Measurements from ENCODE around the gene PGM1. TPM values are rescaled to one million over a fixed set of nuclear protein-coding genes. Genes with fewer than 3 reads are reported as not detected.

Gene PGM1
- total RNA-seq, 1 donor from 2014 or later, result 31.1 TPM

DNA sequence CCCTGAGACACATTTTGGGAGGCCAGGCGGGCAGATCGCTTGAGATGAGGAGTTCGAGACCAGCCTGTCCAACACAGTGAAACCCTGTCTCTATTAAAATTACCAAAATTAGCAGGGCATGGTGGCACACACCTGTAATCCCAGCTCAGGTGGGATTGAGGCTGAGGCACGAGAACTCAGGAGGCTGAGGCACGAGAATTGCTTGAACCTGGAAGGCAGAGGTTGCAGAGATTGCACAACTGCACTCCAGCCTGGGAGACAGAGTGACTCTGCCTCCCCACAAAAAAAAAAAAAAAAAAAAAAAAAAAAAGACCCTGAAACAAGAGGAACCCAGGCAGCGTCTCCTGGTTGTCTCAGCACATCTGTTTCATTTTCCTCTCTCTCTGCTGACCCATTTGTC lies 24.2 kb downstream of the PGM1 start:
- Mint-ChIP-seq H3K27ac (peak overlapping the region; percentile 51), H3K4me3 (ENCODE audit: low read depth) (no peak overlapping the region), H3K4me1 (ENCODE audit: low read depth) (peaks cover 19% of the 10 kb centered on the region), H3K36me3 (ENCODE audit: insufficient read depth) (no peaks in the 10 kb centered on the region), H3K27me3 (no peaks in the 10 kb centered on the region), H3K9me3 (ENCODE audit: low read depth) (no peaks in the 10 kb centered on the region)
- no peak for DNase-seq (ENCODE audit: low spot score, unreplicated experiment)
- TF ChIP-seq, protein P1, sequence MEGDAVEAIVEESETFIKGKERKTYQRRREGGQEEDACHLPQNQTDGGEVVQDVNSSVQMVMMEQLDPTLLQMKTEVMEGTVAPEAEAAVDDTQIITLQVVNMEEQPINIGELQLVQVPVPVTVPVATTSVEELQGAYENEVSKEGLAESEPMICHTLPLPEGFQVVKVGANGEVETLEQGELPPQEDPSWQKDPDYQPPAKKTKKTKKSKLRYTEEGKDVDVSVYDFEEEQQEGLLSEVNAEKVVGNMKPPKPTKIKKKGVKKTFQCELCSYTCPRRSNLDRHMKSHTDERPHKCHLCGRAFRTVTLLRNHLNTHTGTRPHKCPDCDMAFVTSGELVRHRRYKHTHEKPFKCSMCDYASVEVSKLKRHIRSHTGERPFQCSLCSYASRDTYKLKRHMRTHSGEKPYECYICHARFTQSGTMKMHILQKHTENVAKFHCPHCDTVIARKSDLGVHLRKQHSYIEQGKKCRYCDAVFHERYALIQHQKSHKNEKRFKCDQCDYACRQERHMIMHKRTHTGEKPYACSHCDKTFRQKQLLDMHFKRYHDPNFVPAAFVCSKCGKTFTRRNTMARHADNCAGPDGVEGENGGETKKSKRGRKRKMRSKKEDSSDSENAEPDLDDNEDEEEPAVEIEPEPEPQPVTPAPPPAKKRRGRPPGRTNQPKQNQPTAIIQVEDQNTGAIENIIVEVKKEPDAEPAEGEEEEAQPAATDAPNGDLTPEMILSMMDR (IDR thresholded peaks at IDR 0.05; ENCODE audit: unreplicated experiment), result no peak

DNA sequence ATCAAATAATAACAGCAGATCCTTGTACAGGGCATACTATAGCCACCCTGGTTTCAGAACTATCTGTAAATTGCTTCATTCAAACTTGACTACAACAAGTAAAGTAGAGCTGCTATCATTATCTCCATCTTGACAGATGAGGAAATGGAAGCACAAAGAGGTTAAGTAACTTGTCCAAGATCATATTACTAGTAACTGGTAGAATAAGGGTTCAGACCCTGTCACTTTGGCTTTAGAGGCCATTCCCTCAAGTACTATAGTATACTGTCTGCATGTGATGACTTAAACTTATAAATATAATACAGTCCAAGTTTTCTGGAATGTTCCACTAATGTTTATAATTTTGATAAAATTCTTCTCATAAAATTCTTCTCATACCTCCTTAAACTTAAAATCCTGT lies 24.8 kb downstream of the PGM1 start:
- Mint-ChIP-seq H3K4me3 (ENCODE audit: low read depth) (no peak overlapping the region), H3K4me1 (ENCODE audit: low read depth) (peaks cover 14% of the 10 kb centered on the region), H3K9me3 (ENCODE audit: low read depth) (no peaks in the 10 kb centered on the region), H3K27me3 (no peaks in the 10 kb centered on the region), H3K27ac (no peak overlapping the region), H3K36me3 (ENCODE audit: insufficient read depth) (no peaks in the 10 kb centered on the region)
- no peak for DNase-seq (ENCODE audit: low spot score, unreplicated experiment)
- TF ChIP-seq, protein P1 (IDR thresholded peaks at IDR 0.05; ENCODE audit: unreplicated experiment), result no peak

DNA sequence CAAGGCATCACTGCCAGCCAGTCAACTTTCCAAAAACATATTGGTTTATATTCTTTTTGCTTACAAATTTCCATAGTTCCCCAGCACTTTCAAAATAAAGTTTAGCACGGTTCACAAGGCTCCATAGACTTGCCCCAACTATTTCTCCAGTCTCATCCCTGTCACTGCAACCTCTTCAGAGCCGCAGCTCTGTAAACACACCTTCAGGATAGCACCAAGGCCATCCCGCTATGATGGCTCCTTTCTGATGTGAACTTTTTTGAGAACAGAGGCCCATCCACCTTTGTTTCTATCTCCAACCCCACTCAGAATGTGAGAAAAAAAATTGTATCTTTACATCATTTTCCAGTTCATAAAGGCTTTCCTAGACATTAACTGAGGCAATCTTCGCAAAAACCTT lies 26.3 kb downstream of the PGM1 start:
- H3K36me3 Mint-ChIP-seq (ENCODE audit: insufficient read depth), result no peaks in the 10 kb centered on the region
- TF ChIP-seq, protein P1 (IDR thresholded peaks at IDR 0.05; ENCODE audit: unreplicated experiment), result no peak
- no peaks in the 10 kb centered on the region for H3K27me3 Mint-ChIP-seq
- DNase-seq (ENCODE audit: low spot score, unreplicated experiment), result no peak
- no peak overlapping the region for H3K27ac Mint-ChIP-seq
- no peak overlapping the region for H3K4me3 Mint-ChIP-seq (ENCODE audit: low read depth)
- H3K4me1 Mint-ChIP-seq (ENCODE audit: low read depth), result peaks cover 23% of the 10 kb centered on the region
- H3K9me3 Mint-ChIP-seq (ENCODE audit: low read depth), result no peaks in the 10 kb centered on the region

DNA sequence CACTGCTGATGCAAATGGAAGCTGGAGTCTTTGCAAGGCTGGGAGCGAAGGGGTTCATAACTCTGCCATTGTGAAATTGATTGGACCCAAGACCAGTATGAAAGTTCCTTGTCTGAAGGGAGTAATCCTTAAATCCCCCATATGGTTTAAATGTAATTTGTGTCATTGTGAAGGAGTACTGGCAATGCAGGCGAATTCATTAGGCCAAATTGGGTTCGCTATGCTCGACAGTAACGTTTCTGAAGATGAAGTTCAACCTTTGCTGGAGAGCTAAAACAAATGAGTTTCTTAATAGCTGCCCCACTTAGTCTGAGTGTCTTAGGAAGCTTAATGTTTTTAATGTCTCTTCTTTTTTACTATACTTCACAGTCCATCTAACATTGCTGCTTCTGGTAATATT lies 27.5 kb downstream of the PGM1 start:
- TF ChIP-seq, protein P1 (IDR thresholded peaks at IDR 0.05; ENCODE audit: unreplicated experiment), result no peak
- no peak overlapping the region for H3K4me3 Mint-ChIP-seq (ENCODE audit: low read depth)
- H3K27ac Mint-ChIP-seq, result no peak overlapping the region
- no peak for DNase-seq (ENCODE audit: low spot score, unreplicated experiment)
- H3K4me1 Mint-ChIP-seq (ENCODE audit: low read depth), result peaks cover 29% of the 10 kb centered on the region
- no peaks in the 10 kb centered on the region for H3K9me3 Mint-ChIP-seq (ENCODE audit: low read depth)
- H3K27me3 Mint-ChIP-seq, result no peaks in the 10 kb centered on the region
- H3K36me3 Mint-ChIP-seq (ENCODE audit: insufficient read depth), result no peaks in the 10 kb centered on the region

DNA sequence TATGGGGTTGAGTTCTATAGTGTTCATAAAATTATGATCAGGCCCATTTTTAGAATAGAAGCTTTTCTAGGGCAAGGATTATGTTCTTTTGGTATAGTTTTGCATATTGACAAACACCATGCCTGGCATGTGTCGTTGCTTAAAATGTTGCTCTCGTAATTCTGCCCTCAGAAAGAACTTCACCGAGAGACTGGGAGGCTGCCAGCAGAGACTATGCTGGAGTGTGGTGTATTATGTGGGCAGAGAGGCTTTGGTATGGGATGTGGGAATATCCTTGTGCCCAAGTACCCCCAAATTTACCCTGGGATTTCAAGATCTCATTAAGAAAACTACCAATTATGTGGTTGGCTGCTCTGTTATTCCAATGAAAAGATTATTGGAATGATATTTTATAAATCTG lies 27.9 kb downstream of the PGM1 start:
- Mint-ChIP-seq H3K27ac (no peak overlapping the region), H3K36me3 (ENCODE audit: insufficient read depth) (no peaks in the 10 kb centered on the region), H3K4me3 (ENCODE audit: low read depth) (no peak overlapping the region), H3K4me1 (ENCODE audit: low read depth) (peaks cover 30% of the 10 kb centered on the region), H3K27me3 (no peaks in the 10 kb centered on the region), H3K9me3 (ENCODE audit: low read depth) (no peaks in the 10 kb centered on the region)
- TF ChIP-seq, protein P1 (IDR thresholded peaks at IDR 0.05; ENCODE audit: unreplicated experiment), result no peak
- no peak for DNase-seq (ENCODE audit: low spot score, unreplicated experiment)
